ENCODE measurements around the gene CTDSP2. TPM values are rescaled to one million over a fixed set of nuclear protein-coding genes. Genes with fewer than 3 reads are reported as not detected.
"Not testable (repeated sequence)": the region's sequence is repeated elsewhere in the genome, so short reads cannot be mapped to it uniquely, and the experiment has no call there.

CTDSP2 gene
- total and polyA plus RNA-seq, 5 donors, result 41.7 to 116 (median 99.6) TPM

- Histone ChIP-seq H3K4me3 (ENCODE audit: low read length) (no peak overlapping the region), H3K27ac (ENCODE audit: low read length) (peak overlapping the region; percentile 72), H3K27me3 (ENCODE audit: control insufficient read depth, insufficient read depth) (no peaks in the 10 kb centered on the region), H3K4me1 (ENCODE audit: control insufficient read depth, insufficient read depth, low read length) (peaks cover 2% of the 10 kb centered on the region), H3K9me3 (ENCODE audit: control insufficient read depth, low read length) (no peaks in the 10 kb centered on the region)
- DNase-seq (no peak), ATAC-seq (peak; percentile 82)
- intact Hi-C loops (cut with DNase I), result no loop called here
Observed at GRCh38 chr12:57881475-57881874, 34.9 kb upstream of the CTDSP2 start.

- DNase-seq; H3K4me3 ChIP-seq (ENCODE audit: low read length); H3K27me3 ChIP-seq (ENCODE audit: control insufficient read depth, insufficient read depth); H3K4me1 ChIP-seq (ENCODE audit: control insufficient read depth, insufficient read depth, low read length); H3K9me3 ChIP-seq (ENCODE audit: control insufficient read depth, low read length); intact Hi-C loops (cut with DNase I): not testable (repeated sequence)
- 93% methylated on average over 9 of the region's 9 CpGs for WGBS
- ATAC-seq, result peak; percentile 19 to 50
- H3K27ac ChIP-seq (ENCODE audit: low read length), result peak overlapping the region; percentile 72
Observed at GRCh38 chr12:57881035-57881434, 34.5 kb upstream of the CTDSP2 start.

- Histone ChIP-seq H3K4me1 (ENCODE audit: control insufficient read depth, insufficient read depth, low read length) (peaks cover 16% of the 10 kb centered on the region), H3K9me3 (ENCODE audit: control insufficient read depth, low read length) (no peaks in the 10 kb centered on the region), H3K27me3 (ENCODE audit: control insufficient read depth, insufficient read depth) (no peaks in the 10 kb centered on the region), H3K4me3 (ENCODE audit: low read length) (no peak overlapping the region), H3K27ac (ENCODE audit: low read length) (no peak overlapping the region)
- 89% methylated on average over 3 of the region's 3 CpGs for WGBS
- intact Hi-C loops (cut with DNase I), result no loop called here
- DNase-seq (no peak), ATAC-seq (no peak)
Observed at GRCh38 chr12:57877876-57878275, 31.3 kb upstream of the CTDSP2 start.

GRCh38 chr12:57875753-57876547 lies 29.4 kb upstream of the CTDSP2 start:
- Histone ChIP-seq H3K9me3 (ENCODE audit: control insufficient read depth, low read length) (no peaks in the 10 kb centered on the region), H3K4me1 (ENCODE audit: control insufficient read depth, insufficient read depth, low read length) (peaks cover 14% of the 10 kb centered on the region), H3K27me3 (ENCODE audit: control insufficient read depth, insufficient read depth) (no peaks in the 10 kb centered on the region), H3K4me3 (ENCODE audit: low read length) (no peak overlapping the region), H3K27ac (ENCODE audit: low read length) (no peak overlapping the region)
- DNase-seq, result no peak
- 64% methylated on average over 5 of the region's 5 CpGs for WGBS
- intact Hi-C loops (cut with DNase I), result no loop called here
- ATAC-seq, result peak; percentile 19 to 38

GRCh38 chr12:57874166-57875108 lies 27.9 kb upstream of the CTDSP2 start:
- Histone ChIP-seq H3K4me1 (ENCODE audit: control insufficient read depth, insufficient read depth, low read length) (peaks cover 14% of the 10 kb centered on the region), H3K4me3 (ENCODE audit: low read length) (no peak overlapping the region), H3K27me3 (ENCODE audit: control insufficient read depth, insufficient read depth) (no peaks in the 10 kb centered on the region), H3K9me3 (ENCODE audit: control insufficient read depth, low read length) (no peaks in the 10 kb centered on the region), H3K27ac (ENCODE audit: low read length) (no peak overlapping the region)
- peak in 1 of 2 donors; percentile 50 for ATAC-seq
- 54% methylated on average over 8 of the region's 8 CpGs for WGBS
- no peak for DNase-seq
- intact Hi-C loops (cut with DNase I), result no loop called here

GRCh38 chr12:57872362-57872761 lies 25.8 kb upstream of the CTDSP2 start:
- WGBS, result 67% methylated on average over 2 of the region's 2 CpGs
- ATAC-seq (no peak), DNase-seq (no peak)
- Histone ChIP-seq H3K9me3 (ENCODE audit: control insufficient read depth, low read length) (no peaks in the 10 kb centered on the region), H3K4me3 (ENCODE audit: low read length) (no peak overlapping the region), H3K27me3 (ENCODE audit: control insufficient read depth, insufficient read depth) (no peaks in the 10 kb centered on the region), H3K27ac (ENCODE audit: low read length) (no peak overlapping the region), H3K4me1 (ENCODE audit: control insufficient read depth, insufficient read depth, low read length) (peaks cover 14% of the 10 kb centered on the region)
- intact Hi-C loops (cut with DNase I), result no loop called here

GRCh38 chr12:57869927-57870318 lies 23.4 kb upstream of the CTDSP2 start:
- ATAC-seq (no peak), DNase-seq (no peak)
- Histone ChIP-seq H3K9me3 (ENCODE audit: control insufficient read depth, low read length) (no peaks in the 10 kb centered on the region), H3K27me3 (ENCODE audit: control insufficient read depth, insufficient read depth) (no peaks in the 10 kb centered on the region), H3K4me1 (ENCODE audit: control insufficient read depth, insufficient read depth, low read length) (peaks cover 10% of the 10 kb centered on the region), H3K4me3 (ENCODE audit: low read length) (no peak overlapping the region), H3K27ac (ENCODE audit: low read length) (no peak overlapping the region)
- WGBS, result 91% methylated on average over 8 of the region's 8 CpGs
- intact Hi-C loops (cut with DNase I), result no loop called here

- Histone ChIP-seq H3K9me3 (ENCODE audit: control insufficient read depth, low read length) (no peaks in the 10 kb centered on the region), H3K4me3 (ENCODE audit: low read length) (no peak overlapping the region), H3K27me3 (ENCODE audit: control insufficient read depth, insufficient read depth) (no peaks in the 10 kb centered on the region), H3K27ac (ENCODE audit: low read length) (peak overlapping the region; percentile 84), H3K4me1 (ENCODE audit: control insufficient read depth, insufficient read depth, low read length) (peaks cover 6% of the 10 kb centered on the region)
- DNase-seq, result peak; percentile 50 to 75 (median 72)
- 63% methylated on average over 11 of the region's 11 CpGs for WGBS
- intact Hi-C loops (cut with DNase I), result no loop called here
- ATAC-seq, result peak in 1 of 2 donors; percentile 10
Observed at GRCh38 chr12:57869298-57869926, 22.9 kb upstream of the CTDSP2 start.

GRCh38 chr12:57868851-57869268 lies 22.3 kb upstream of the CTDSP2 start:
- no peaks in the 10 kb centered on the region for H3K27me3 ChIP-seq (ENCODE audit: control insufficient read depth, insufficient read depth)
- 56% methylated on average over 11 of the region's 11 CpGs for WGBS
- H3K9me3 ChIP-seq (ENCODE audit: control insufficient read depth, low read length), result no peaks in the 10 kb centered on the region
- DNase-seq (peak; percentile 70 to 85 (median 79)), ATAC-seq (peak in 1 of 2 donors; percentile 36)
- no peak overlapping the region for H3K4me3 ChIP-seq (ENCODE audit: low read length)
- intact Hi-C loops (cut with DNase I), result no loop called here
- H3K4me1 ChIP-seq (ENCODE audit: control insufficient read depth, insufficient read depth, low read length), result peaks cover 2% of the 10 kb centered on the region
- peak overlapping the region; percentile 84 for H3K27ac ChIP-seq (ENCODE audit: low read length)

- Histone ChIP-seq H3K9me3 (ENCODE audit: control insufficient read depth, low read length) (no peaks in the 10 kb centered on the region), H3K27ac (ENCODE audit: low read length) (no peak overlapping the region), H3K4me1 (ENCODE audit: control insufficient read depth, insufficient read depth, low read length) (peaks cover 2% of the 10 kb centered on the region), H3K27me3 (ENCODE audit: control insufficient read depth, insufficient read depth) (no peaks in the 10 kb centered on the region), H3K4me3 (ENCODE audit: low read length) (no peak overlapping the region)
- DNase-seq (no peak), ATAC-seq (no peak)
- intact Hi-C loops (cut with DNase I), result no loop called here
- 70% methylated on average over 3 of the region's 3 CpGs for WGBS
Observed at GRCh38 chr12:57868221-57868620, 21.7 kb upstream of the CTDSP2 start.
